Activated naive CD4-positive, alpha-beta T cell treated with anti-CD3 and anti-CD28 coated beads, Interleukin-2, amount 50 U/mL, for 24 hours (primary cell): ENCODE results near the gene USP10.
A peak's percentile ranks its signal among the peaks of the same experiment; 100 is the strongest.
"Not testable (repeated sequence)": the region's sequence is repeated elsewhere in the genome, so short reads cannot be mapped to it uniquely, and the experiment has no call there.

ENCODE experiments used
- H3K27ac Mint-ChIP-seq: one replicate; pipeline ENCODE4 v1.8.0; 2021; ENCODE audit warnings: mild to moderate bottlenecking, mixed read lengths
- H3K27me3 Mint-ChIP-seq: one replicate; pipeline ENCODE4 v1.8.0; 2021; ENCODE audit warnings: mixed read lengths
- H3K36me3 Mint-ChIP-seq: one replicate; pipeline ENCODE4 v1.8.0; 2021; ENCODE audit warnings: mixed read lengths
- H3K4me1 Mint-ChIP-seq: one replicate; pipeline ENCODE4 v1.8.0; 2021; ENCODE audit warnings: mixed read lengths
- H3K4me3 Mint-ChIP-seq: one replicate; pipeline ENCODE4 v1.8.0; 2021; ENCODE audit warnings: mild to moderate bottlenecking, mixed read lengths
- H3K9me3 Mint-ChIP-seq: one replicate; pipeline ENCODE4 v1.8.0; 2021; ENCODE audit warnings: mixed read lengths

USP10 gene

DNA sequence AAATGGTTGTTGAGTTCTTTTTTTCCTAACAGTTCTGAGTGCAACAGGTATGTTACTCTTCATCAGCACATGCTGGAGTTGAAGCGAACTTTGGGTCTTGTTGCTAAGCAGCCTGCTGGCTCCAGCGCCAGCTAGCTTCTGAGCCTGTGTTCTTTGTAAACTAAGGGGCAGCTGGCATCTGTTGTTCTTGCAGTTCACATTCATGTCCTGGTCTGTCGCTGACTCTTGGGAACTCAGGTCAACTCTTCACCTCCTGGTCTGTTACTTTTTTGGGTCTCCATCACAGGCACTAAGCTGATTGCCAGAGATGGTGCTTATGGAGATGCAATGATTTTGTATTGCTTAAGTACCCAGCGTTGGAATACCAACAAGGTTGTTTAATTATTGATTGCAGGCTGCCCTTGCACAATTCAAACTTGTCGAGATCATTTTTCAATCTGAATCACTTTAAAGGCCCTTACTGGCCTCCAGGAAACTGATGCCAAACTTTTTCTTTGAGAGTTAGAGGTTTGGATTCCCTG lies 40.9 kb downstream of the USP10 start:
- H3K36me3 Mint-ChIP-seq, result peaks cover 14% of the 10 kb centered on the region
- H3K9me3 Mint-ChIP-seq, result no peaks in the 10 kb centered on the region
- H3K4me1 Mint-ChIP-seq, result peaks cover 68% of the 10 kb centered on the region
- H3K27me3 Mint-ChIP-seq, result no peaks in the 10 kb centered on the region
- no peak overlapping the region for H3K27ac Mint-ChIP-seq
- H3K4me3 Mint-ChIP-seq, result no peak overlapping the region

DNA sequence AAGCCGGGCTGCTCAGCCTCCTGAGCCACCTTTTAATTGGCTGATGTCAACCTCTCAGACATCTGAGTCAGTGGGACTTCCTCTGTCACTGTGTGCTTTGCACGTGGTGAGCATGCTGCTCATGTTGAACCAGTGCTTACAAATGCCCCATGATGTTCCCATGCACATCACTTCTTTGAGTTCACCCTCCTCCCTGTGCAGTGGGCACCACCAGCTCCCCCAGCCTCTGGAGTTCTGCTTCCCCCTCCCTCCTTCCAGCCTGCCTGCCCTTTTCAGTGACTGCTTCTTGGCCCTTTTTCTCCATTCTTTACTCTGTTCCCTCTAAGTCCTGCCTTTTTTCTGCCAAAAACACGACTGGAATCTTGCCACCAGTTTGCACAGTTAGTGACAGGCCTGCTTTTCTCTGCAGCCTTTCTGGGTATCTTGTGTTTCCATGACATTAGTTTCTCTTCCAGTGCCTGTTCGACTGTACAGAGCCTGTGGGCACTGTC lies 41.6 kb downstream of the USP10 start:
- Mint-ChIP-seq H3K9me3 (no peaks in the 10 kb centered on the region), H3K27me3 (no peaks in the 10 kb centered on the region), H3K4me3 (no peak overlapping the region), H3K36me3 (peaks cover 14% of the 10 kb centered on the region), H3K27ac (peak overlapping the region; percentile 6), H3K4me1 (peaks cover 65% of the 10 kb centered on the region)

DNA sequence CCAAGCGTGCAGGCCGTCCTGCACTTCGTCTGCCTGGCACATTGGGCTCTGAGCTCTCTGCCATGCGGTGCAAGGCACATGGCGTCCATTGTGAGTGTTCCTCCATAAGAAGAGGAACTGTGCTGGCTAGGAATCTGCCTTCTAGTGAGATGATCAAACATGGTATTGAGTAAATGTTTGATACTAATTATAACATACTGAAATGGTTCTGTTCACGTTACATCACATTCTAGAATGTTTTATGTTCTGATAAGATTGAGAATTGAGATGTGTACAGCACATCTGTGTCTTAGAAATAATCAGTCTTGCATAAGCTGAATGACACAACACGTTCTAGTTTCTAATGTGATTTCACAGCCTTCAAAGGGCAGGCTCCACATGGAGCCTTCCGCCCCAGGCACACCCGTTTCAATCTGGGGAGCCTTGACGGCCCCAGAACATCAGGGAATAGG lies 42.9 kb downstream of the USP10 start:
- Mint-ChIP-seq H3K4me3 (no peak overlapping the region), H3K9me3 (no peaks in the 10 kb centered on the region), H3K27me3 (no peaks in the 10 kb centered on the region), H3K27ac (no peak overlapping the region), H3K4me1 (peaks cover 54% of the 10 kb centered on the region), H3K36me3 (peaks cover 14% of the 10 kb centered on the region)

GRCh38 chr16:84746231-84746630 lies 46.4 kb downstream of the USP10 start:
- Mint-ChIP-seq H3K9me3 (no peaks in the 10 kb centered on the region), H3K27ac (no peak overlapping the region), H3K4me3 (no peak overlapping the region), H3K4me1 (peaks cover 54% of the 10 kb centered on the region), H3K27me3 (no peaks in the 10 kb centered on the region), H3K36me3 (peaks cover 12% of the 10 kb centered on the region)

DNA sequence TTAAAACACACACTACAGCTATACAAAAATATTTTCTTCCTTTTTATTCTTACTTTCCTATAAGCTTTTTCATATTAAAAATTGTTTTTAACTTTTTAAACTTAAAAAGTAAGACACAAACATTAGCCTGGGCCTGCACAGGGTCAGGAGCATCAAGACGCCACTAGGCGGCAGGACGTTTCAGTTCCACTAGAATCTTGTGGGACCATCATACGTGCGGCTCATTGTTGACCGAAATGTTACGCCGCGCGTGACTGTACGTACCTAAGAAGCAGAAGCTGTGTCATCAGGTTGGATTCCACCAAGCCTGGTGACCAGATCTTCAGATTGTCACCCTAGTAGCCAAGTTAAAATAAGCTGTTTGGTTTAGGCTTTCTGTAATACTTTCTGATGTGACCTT lies 47.1 kb downstream of the USP10 start:
- no peaks in the 10 kb centered on the region for H3K9me3 Mint-ChIP-seq
- H3K4me3 Mint-ChIP-seq, result no peak overlapping the region
- peaks cover 54% of the 10 kb centered on the region for H3K4me1 Mint-ChIP-seq
- peaks cover 9% of the 10 kb centered on the region for H3K36me3 Mint-ChIP-seq
- no peaks in the 10 kb centered on the region for H3K27me3 Mint-ChIP-seq
- H3K27ac Mint-ChIP-seq, result no peak overlapping the region

- not testable (repeated sequence) for H3K36me3 Mint-ChIP-seq
Observed at GRCh38 chr16:84748247-84748646, 48.4 kb downstream of the USP10 start.

GRCh38 chr16:84749072-84749471 lies 49.3 kb downstream of the USP10 start:
- Mint-ChIP-seq H3K36me3 (peaks cover 2% of the 10 kb centered on the region), H3K27me3 (no peaks in the 10 kb centered on the region), H3K27ac (no peak overlapping the region)

More at GRCh38 chr16:84748247-84748646, 48.4 kb downstream of the USP10 start:
- peaks cover 51% of the 10 kb centered on the region for H3K4me1 Mint-ChIP-seq
- not testable (repeated sequence) for H3K4me3 Mint-ChIP-seq, H3K27me3 Mint-ChIP-seq, H3K9me3 Mint-ChIP-seq, H3K27ac Mint-ChIP-seq

DNA sequence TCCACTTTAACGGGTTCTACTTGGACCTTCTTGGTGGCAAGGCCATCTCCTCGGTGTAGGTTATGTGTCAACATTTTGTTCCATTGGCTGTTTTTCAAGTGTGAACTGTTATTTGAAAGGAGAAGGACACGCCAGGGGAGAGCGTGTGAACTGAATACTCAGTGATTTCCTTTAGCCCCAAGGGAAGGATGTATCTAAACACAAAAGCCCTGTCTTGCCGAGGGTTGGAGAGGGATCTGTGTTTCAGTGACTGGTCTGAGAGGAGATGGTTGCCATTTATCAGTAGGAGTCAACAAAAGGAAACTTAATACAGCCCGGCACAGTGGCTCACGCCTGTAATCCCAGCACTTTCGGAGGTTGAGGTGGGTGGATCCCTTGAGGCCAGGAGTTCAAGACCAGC lies 50.0 kb downstream of the USP10 start:
- no peaks in the 10 kb centered on the region for H3K9me3 Mint-ChIP-seq

More at GRCh38 chr16:84749072-84749471, 49.3 kb downstream of the USP10 start:
- Mint-ChIP-seq H3K4me1 (peaks cover 53% of the 10 kb centered on the region), H3K4me3 (no peak overlapping the region), H3K9me3 (no peaks in the 10 kb centered on the region)

DNA sequence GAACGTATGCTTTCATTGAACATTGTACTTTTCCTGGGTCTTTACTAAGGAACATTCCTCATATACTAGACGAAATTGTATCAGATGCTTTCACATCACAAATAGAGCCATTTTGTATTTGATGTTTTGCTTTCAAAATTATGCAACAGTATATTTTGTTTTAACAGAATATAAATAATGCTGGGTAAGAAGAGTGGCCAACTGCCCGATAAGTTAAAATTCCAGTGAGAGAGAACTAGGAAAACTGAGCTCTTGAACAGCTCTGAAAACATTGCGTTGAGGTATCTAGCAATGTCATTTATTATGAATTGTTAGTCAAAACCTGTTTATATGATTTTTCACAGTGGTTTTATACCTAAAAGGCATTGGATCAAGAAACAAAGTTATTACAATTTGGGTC lies 50.8 kb downstream of the USP10 start:
- Mint-ChIP-seq H3K27me3 (no peaks in the 10 kb centered on the region), H3K4me3 (no peak overlapping the region), H3K27ac (peak overlapping the region; percentile 62), H3K4me1 (peaks cover 65% of the 10 kb centered on the region), H3K36me3 (peaks cover 3% of the 10 kb centered on the region), H3K9me3 (no peaks in the 10 kb centered on the region)

More for the DNA sequence above, 50.0 kb downstream of the USP10 start:
- peaks cover 2% of the 10 kb centered on the region for H3K36me3 Mint-ChIP-seq
- peaks cover 60% of the 10 kb centered on the region for H3K4me1 Mint-ChIP-seq
- no peak overlapping the region for H3K4me3 Mint-ChIP-seq
- no peak overlapping the region for H3K27ac Mint-ChIP-seq
- no peaks in the 10 kb centered on the region for H3K27me3 Mint-ChIP-seq

GRCh38 chr16:84751241-84751640 lies 51.4 kb downstream of the USP10 start:
- H3K4me3 Mint-ChIP-seq, result no peak overlapping the region
- H3K36me3 Mint-ChIP-seq, result peaks cover 2% of the 10 kb centered on the region
- no peak overlapping the region for H3K27ac Mint-ChIP-seq
- no peaks in the 10 kb centered on the region for H3K27me3 Mint-ChIP-seq
- H3K9me3 Mint-ChIP-seq, result no peaks in the 10 kb centered on the region
- H3K4me1 Mint-ChIP-seq, result peaks cover 67% of the 10 kb centered on the region

- H3K9me3 Mint-ChIP-seq, result no peaks in the 10 kb centered on the region
- peaks cover 72% of the 10 kb centered on the region for H3K4me1 Mint-ChIP-seq
- no peaks in the 10 kb centered on the region for H3K27me3 Mint-ChIP-seq
- H3K4me3 Mint-ChIP-seq, result no peak overlapping the region
- H3K27ac Mint-ChIP-seq, result peak overlapping the region; percentile 4
- peaks cover 2% of the 10 kb centered on the region for H3K36me3 Mint-ChIP-seq
Observed at GRCh38 chr16:84751947-84752346, 52.1 kb downstream of the USP10 start.

DNA sequence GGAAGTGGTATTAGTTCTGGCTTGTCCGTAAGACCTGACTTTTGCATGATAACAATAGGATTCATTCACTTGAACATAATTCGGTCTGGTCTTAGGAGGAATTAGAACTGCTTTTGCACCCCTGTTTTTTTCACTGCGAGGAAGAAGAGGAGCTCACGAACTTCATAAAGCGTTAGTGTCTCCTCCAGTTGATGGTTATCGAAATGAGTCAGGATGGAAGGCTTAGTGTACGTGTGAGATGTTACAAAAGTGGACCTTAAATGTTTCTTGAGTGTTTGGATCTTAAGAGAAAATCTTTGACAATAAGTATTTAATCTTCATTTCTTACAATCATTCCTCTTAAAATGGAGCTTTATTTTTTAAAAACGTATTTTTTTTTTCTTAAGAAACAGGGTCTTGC lies 52.8 kb downstream of the USP10 start:
- H3K9me3 Mint-ChIP-seq, result no peaks in the 10 kb centered on the region
- H3K4me1 Mint-ChIP-seq, result peaks cover 78% of the 10 kb centered on the region
- H3K27ac Mint-ChIP-seq, result peak overlapping the region; percentile 23
- H3K4me3 Mint-ChIP-seq, result no peak overlapping the region
- peaks cover 2% of the 10 kb centered on the region for H3K36me3 Mint-ChIP-seq
- H3K27me3 Mint-ChIP-seq, result no peaks in the 10 kb centered on the region

DNA sequence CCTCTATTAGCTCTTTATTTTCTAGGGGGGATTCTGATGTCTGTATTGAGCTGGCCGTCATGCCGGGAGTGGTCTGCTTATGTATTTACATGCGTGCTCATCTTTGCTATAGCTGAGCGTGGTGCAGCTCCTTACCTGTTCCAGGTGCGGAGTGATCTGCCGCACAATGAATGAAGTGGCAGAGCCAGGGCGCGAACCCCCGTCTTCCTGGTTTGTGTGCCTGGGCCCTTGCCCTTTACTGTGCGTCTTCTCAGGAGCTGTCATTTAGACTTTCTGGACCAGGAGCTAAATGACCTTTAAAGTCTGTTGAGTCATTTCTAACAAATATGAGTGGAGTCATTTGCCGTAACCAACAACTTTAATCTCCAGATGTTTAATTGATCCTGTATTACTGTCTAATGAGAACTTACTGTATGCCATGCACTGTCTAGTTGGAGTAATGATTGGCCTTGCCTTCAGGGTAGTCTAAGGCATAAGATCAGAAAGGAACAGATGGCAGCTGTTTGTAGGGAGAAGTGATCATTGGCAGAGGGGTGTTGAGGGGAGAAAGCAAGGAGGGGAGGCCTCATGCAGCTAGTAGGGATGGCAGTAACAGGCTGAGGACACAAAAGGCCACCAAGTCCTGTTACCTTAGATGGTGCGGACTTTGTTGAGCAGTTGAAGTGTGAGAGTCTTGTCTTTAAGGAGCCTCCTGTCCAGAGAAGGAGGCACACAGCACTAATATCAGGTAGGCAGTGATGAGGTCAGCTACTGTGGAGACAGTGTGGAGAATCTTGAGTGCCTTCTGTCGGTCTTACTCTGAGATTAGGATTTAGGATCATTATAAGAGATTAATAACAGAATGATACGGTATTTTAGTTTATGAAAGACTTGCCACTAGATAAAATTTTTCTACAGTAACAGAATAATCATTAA lies 53.9 kb downstream of the USP10 start:
- peaks cover 88% of the 10 kb centered on the region for H3K4me1 Mint-ChIP-seq
- H3K27me3 Mint-ChIP-seq, result no peaks in the 10 kb centered on the region
- peak overlapping the region; percentile 58 for H3K4me3 Mint-ChIP-seq
- H3K9me3 Mint-ChIP-seq, result no peaks in the 10 kb centered on the region
- peaks cover 2% of the 10 kb centered on the region for H3K36me3 Mint-ChIP-seq
- peak overlapping the region; percentile 62 for H3K27ac Mint-ChIP-seq

DNA sequence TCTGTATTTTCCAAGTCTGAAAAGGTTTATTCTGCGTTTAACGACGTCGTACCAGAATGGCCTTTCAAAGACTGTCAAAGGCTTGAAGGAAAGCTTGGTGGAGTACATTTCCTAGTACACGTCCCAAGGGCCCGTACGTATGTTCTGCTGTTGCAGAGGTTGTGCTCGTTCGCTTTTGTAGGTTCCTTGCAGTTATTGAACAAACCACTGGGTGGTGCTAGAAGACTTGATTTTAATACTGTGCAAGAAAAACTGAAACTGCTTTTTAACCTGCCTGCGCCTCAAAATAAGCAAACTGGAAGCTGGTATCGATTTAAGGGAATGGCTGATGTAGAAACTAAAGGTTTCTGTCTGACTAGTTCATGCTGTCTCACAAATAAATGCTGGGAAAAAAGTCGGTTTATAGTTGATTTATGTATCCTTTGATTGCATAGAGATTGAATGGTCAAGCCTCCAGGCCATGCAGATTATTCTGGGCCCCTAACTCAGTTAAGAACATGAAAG lies 54.6 kb downstream of the USP10 start:
- Mint-ChIP-seq H3K27ac (peak overlapping the region; percentile 65), H3K4me1 (peaks cover 90% of the 10 kb centered on the region), H3K36me3 (peaks cover 2% of the 10 kb centered on the region), H3K9me3 (no peaks in the 10 kb centered on the region), H3K4me3 (peak overlapping the region; percentile 58), H3K27me3 (no peaks in the 10 kb centered on the region)

- Mint-ChIP-seq H3K4me1 (peaks cover 90% of the 10 kb centered on the region), H3K27me3 (no peaks in the 10 kb centered on the region), H3K27ac (peak overlapping the region; percentile 62), H3K36me3 (peaks cover 5% of the 10 kb centered on the region), H3K4me3 (peak overlapping the region; percentile 58), H3K9me3 (no peaks in the 10 kb centered on the region)
Observed at GRCh38 chr16:84754956-84755672, 55.3 kb downstream of the USP10 start.
